ENCODE data around the gene FBXO36. TPM values are rescaled to one million over a fixed set of nuclear protein-coding genes. Genes with fewer than 3 reads are reported as not detected.

Gene FBXO36
- total RNA-seq, 2 experiments from 2014 or later, result 1.6 to 2.0 TPM

- Mint-ChIP-seq H3K27ac (no peak overlapping the region), H3K4me3 (no peak overlapping the region), H3K4me1 (ENCODE audit: low read depth) (peaks cover 48% of the 10 kb centered on the region)
Measured at GRCh38 chr2:229909090-229909489, 13.2 kb upstream of the FBXO36 start.

GRCh38 chr2:229910147-229910831 lies 12.0 kb upstream of the FBXO36 start:
- DNase-seq, result no peak
- ATAC-seq, result peak; percentile 26
- TF ChIP-seq CTCF (IDR thresholded peaks at IDR 0.05), result no peak
- H3K4me1 Mint-ChIP-seq (ENCODE audit: low read depth), result peaks cover 53% of the 10 kb centered on the region
- H3K27ac Mint-ChIP-seq, result peak overlapping the region; percentile 1
- intact Hi-C loops (cut with micrococcal nuclease), result no loop called here
- no peak overlapping the region for H3K4me3 Mint-ChIP-seq
- no peaks in the 10 kb centered on the region for H3K27me3 Mint-ChIP-seq
- H3K9me3 Mint-ChIP-seq, result no peaks in the 10 kb centered on the region
- POLR2A ChIA-PET, result interaction anchor here (1.3 kb wide), 1 partner anchor 10 kb away, joined by 3 read pairs; no protein-coding TSS in a partner anchor
- H3K36me3 Mint-ChIP-seq (ENCODE audit: low read depth), result peaks cover 17% of the 10 kb centered on the region
- CTCF ChIA-PET, result interaction anchor here (1.0 to 3.7 kb wide), 11 partner anchors 9 to 129 kb away, joined by 3 to 39 read pairs (median 7); partner anchors contain the start of genes FBXO36 and TRIP12

More at GRCh38 chr2:229909090-229909489, 13.2 kb upstream of the FBXO36 start:
- no peak for TF ChIP-seq CTCF (IDR thresholded peaks at IDR 0.05)
- POLR2A ChIA-PET, result no interaction called here
- no peak for DNase-seq
- intact Hi-C loops (cut with micrococcal nuclease), result no loop called here
- no peak for ATAC-seq
- H3K9me3 Mint-ChIP-seq, result no peaks in the 10 kb centered on the region
- H3K27me3 Mint-ChIP-seq, result no peaks in the 10 kb centered on the region
- CTCF ChIA-PET, result interaction anchor here (1.5 to 3.7 kb wide), 2 partner anchors 43 to 108 kb away, joined by 3 to 39 read pairs; no protein-coding TSS in a partner anchor
- H3K36me3 Mint-ChIP-seq (ENCODE audit: low read depth), result peaks cover 14% of the 10 kb centered on the region

GRCh38 chr2:229910832-229911412 lies 11.4 kb upstream of the FBXO36 start:
- ATAC-seq (peak; percentile 74), DNase-seq (peak; percentile 33)
- intact Hi-C loops (cut with micrococcal nuclease), result no loop called here
- H3K4me1 Mint-ChIP-seq (ENCODE audit: low read depth), result peaks cover 53% of the 10 kb centered on the region
- no peaks in the 10 kb centered on the region for H3K9me3 Mint-ChIP-seq
- ChIA-PET POLR2A (interaction anchor here (1.3 kb wide), 1 partner anchor 10 kb away, joined by 3 read pairs; no protein-coding TSS in a partner anchor), CTCF (interaction anchor here (0.7 to 3.7 kb wide), 14 partner anchors 9 to 130 kb away, joined by 3 to 39 read pairs (median 6); partner anchors contain the start of genes FBXO36 and TRIP12)
- H3K4me3 Mint-ChIP-seq, result no peak overlapping the region
- H3K36me3 Mint-ChIP-seq (ENCODE audit: low read depth), result peaks cover 17% of the 10 kb centered on the region
- TF ChIP-seq CTCF (IDR thresholded peaks at IDR 0.05), result peak; percentile 44
- H3K27me3 Mint-ChIP-seq, result no peaks in the 10 kb centered on the region
- peak overlapping the region; percentile 1 for H3K27ac Mint-ChIP-seq

GRCh38 chr2:229914171-229914570 lies 8.1 kb upstream of the FBXO36 start:
- H3K4me3 Mint-ChIP-seq, result no peak overlapping the region
- TF ChIP-seq CTCF (IDR thresholded peaks at IDR 0.05), result no peak
- H3K27me3 Mint-ChIP-seq, result no peaks in the 10 kb centered on the region
- intact Hi-C loops (cut with micrococcal nuclease), result no loop called here
- no peaks in the 10 kb centered on the region for H3K9me3 Mint-ChIP-seq
- H3K4me1 Mint-ChIP-seq (ENCODE audit: low read depth), result peaks cover 67% of the 10 kb centered on the region
- ATAC-seq (no peak), DNase-seq (no peak)
- POLR2A ChIA-PET, result no interaction called here
- H3K27ac Mint-ChIP-seq, result no peak overlapping the region
- CTCF ChIA-PET, result interaction anchor here (1.7 kb wide), 1 partner anchor 134 kb away, joined by 5 read pairs; no protein-coding TSS in a partner anchor
- H3K36me3 Mint-ChIP-seq (ENCODE audit: low read depth), result peaks cover 24% of the 10 kb centered on the region

GRCh38 chr2:229917793-229918192 lies 4.5 kb upstream of the FBXO36 start:
- Mint-ChIP-seq H3K27me3 (no peaks in the 10 kb centered on the region), H3K4me3 (no peak overlapping the region), H3K36me3 (ENCODE audit: low read depth) (peaks cover 32% of the 10 kb centered on the region), H3K4me1 (ENCODE audit: low read depth) (peaks cover 51% of the 10 kb centered on the region), H3K9me3 (no peaks in the 10 kb centered on the region), H3K27ac (peak overlapping the region; percentile 30)
- intact Hi-C loops (cut with micrococcal nuclease), result loop anchor here (5.0 kb wide), 1 partner anchor 115 kb away; no protein-coding TSS in a partner anchor
- no peak for TF ChIP-seq CTCF (IDR thresholded peaks at IDR 0.05)
- CTCF ChIA-PET, result no interaction called here
- DNase-seq, result no peak
- POLR2A ChIA-PET, result no interaction called here
- no peak for ATAC-seq

Measured in activated CD8-positive, alpha-beta T cell treated with anti-CD3 and anti-CD28 coated beads for 36 hours (primary cell).